BLaER1 treated with 17β-estradiol and CSF1 and Interleukin-3, amounts not matched to agents 10 nM and 100 nM (cell line): ENCODE results near the gene LDLRAD3.
"Not testable (repeated sequence)": the region's sequence is repeated elsewhere in the genome, so short reads cannot be mapped to it uniquely, and the experiment has no call there.

Experiments used
- H3K27ac ChIP-seq, 11 experiments: shearing (Covaris generic); formaldehyde crosslinking; 2 replicates each; pipeline ENCODE4 v1.8.1; 2022
- H3K27me3 ChIP-seq, 11 experiments: shearing (Covaris generic); formaldehyde crosslinking; 2 replicates each; pipeline ENCODE4 v1.8.1; 2022
- H3K36me3 ChIP-seq, 11 experiments: shearing (Covaris generic); formaldehyde crosslinking; 2 replicates each; pipeline ENCODE4 v1.8.1; 2022
- H3K4me1 ChIP-seq, 10 experiments: shearing (Covaris generic); formaldehyde crosslinking; 2 replicates each; pipeline ENCODE4 v1.8.1; 2022
- H3K4me2 ChIP-seq, 11 experiments: shearing (Covaris generic); formaldehyde crosslinking; 2 replicates each; pipeline ENCODE4 v1.8.1; 2022
- H3K4me3 ChIP-seq, 10 experiments: shearing (Covaris generic); formaldehyde crosslinking; 2 replicates each; pipeline ENCODE4 v1.8.1; 2022
- H3K9ac ChIP-seq, 11 experiments: shearing (Covaris generic); formaldehyde crosslinking; 2 replicates each; pipeline ENCODE4 v1.8.1; 2022
- H3K9me3 ChIP-seq, 11 experiments: shearing (Covaris generic); formaldehyde crosslinking; replicated peaks in 1 of 11; 2 replicates each; pipeline ENCODE4 v1.8.1; 2022
- H4K20me1 ChIP-seq, 11 experiments: shearing (Covaris generic); formaldehyde crosslinking; 2 replicates each; pipeline ENCODE4 v1.8.1; 2022
- Cebpa-rat ChIP-seq, 11 experiments: shearing (Covaris generic); IDR thresholded peaks; 2 replicates each; pipeline ENCODE4 v1.8.1; 2022

Gene LDLRAD3

GRCh38 chr11:36164506-36165250 lies 220.8 kb downstream of the LDLRAD3 start:
- H3K9ac ChIP-seq = no peak overlapping the region
- H3K4me1 ChIP-seq = peaks cover 41 to 63% (median 53%) of the 10 kb centered on the region in 10 experiments
- H3K9me3 ChIP-seq = peaks cover 0 to 4% (median 0%) of the 10 kb centered on the region in 11 experiments; a peak in 2 of 22 replicates
- no peak overlapping the region for H3K27ac ChIP-seq
- H3K36me3 ChIP-seq = peaks cover 0 to 46% (median 10%) of the 10 kb centered on the region in 11 experiments; a peak in 11 of 22 replicates
- H3K4me3 ChIP-seq = no peak overlapping the region
- H3K27me3 ChIP-seq = no peaks in the 10 kb centered on the region
- TF ChIP-seq Cebpa-rat (IDR thresholded peaks at IDR 0.05) = no peak
- H4K20me1 ChIP-seq = peaks cover 0 to 29% (median 0%) of the 10 kb centered on the region in 11 experiments; a peak in 4 of 22 replicates
- H3K4me2 ChIP-seq = peak overlapping the region in 9 of 11 experiments; percentile 5 to 39 (median 30); a peak in 13 of 22 replicates

- Histone ChIP-seq H3K4me3 (no peak overlapping the region), H3K4me1 (peaks cover 34 to 51% (median 44%) of the 10 kb centered on the region in 10 experiments), H3K4me2 (peak overlapping the region in 6 of 11 experiments; percentile 1 to 39 (median 28); a peak in 9 of 22 replicates), H3K27ac (no peak overlapping the region), H3K36me3 (peaks cover under 1 to 47% (median 15%) of the 10 kb centered on the region in 11 experiments; a peak in 17 of 22 replicates), H4K20me1 (peaks cover 0 to 23% (median 0%) of the 10 kb centered on the region in 11 experiments; a peak in 4 of 22 replicates), H3K9me3 (peaks cover 3 to 9% (median 4%) of the 10 kb centered on the region in 11 experiments; a peak in 18 of 22 replicates), H3K27me3 (no peaks in the 10 kb centered on the region), H3K9ac (no peak overlapping the region)
- TF ChIP-seq Cebpa-rat (IDR thresholded peaks at IDR 0.05) = no peak
Measured at GRCh38 chr11:36165621-36166397, 221.9 kb downstream of the LDLRAD3 start.

- Histone ChIP-seq H3K9ac (no peak overlapping the region), H3K36me3 (peaks cover 5 to 60% (median 18%) of the 10 kb centered on the region in 11 experiments; a peak in 17 of 22 replicates), H3K4me3 (no peak overlapping the region), H4K20me1 (peaks cover 0 to 15% (median 0%) of the 10 kb centered on the region in 11 experiments; a peak in 4 of 22 replicates), H3K4me2 (no peak overlapping the region), H3K27me3 (no peaks in the 10 kb centered on the region), H3K9me3 (peaks cover 15 to 22% (median 17%) of the 10 kb centered on the region in 11 experiments), H3K27ac (no peak overlapping the region), H3K4me1 (peaks cover 23 to 39% (median 32%) of the 10 kb centered on the region in 10 experiments)
- no peak for TF ChIP-seq Cebpa-rat (IDR thresholded peaks at IDR 0.05)
Measured at GRCh38 chr11:36167073-36167472, 223.2 kb downstream of the LDLRAD3 start.

DNA sequence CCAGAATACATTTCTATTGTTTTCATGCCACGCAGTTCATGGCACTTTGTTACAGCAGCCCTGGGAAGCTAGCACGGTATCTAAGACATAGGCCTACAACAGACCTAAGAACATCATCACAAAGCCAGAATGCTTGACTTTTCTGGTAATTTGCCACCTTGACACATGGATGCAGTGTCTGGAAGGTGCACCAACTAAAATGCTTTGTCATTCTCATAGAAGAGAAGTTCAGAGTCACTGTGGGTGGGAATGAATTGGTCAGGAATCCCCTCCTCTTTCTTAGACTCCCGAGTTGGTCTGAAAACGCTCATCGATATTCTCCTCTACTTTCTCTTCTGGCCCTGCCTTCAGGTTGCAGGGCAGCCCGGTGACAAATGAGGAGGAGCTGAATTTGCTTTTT lies 223.9 kb downstream of the LDLRAD3 start:
- Histone ChIP-seq H3K9ac (no peak overlapping the region), H3K36me3 (peaks cover 7 to 66% (median 18%) of the 10 kb centered on the region in 11 experiments; a peak in 18 of 22 replicates), H3K27me3 (no peaks in the 10 kb centered on the region), H4K20me1 (peaks cover 0 to 9% (median 0%) of the 10 kb centered on the region in 11 experiments; a peak in 3 of 22 replicates), H3K4me3 (no peak overlapping the region), H3K4me2 (no peak overlapping the region), H3K4me1 (peaks cover 17 to 32% (median 25%) of the 10 kb centered on the region in 10 experiments; a peak in 19 of 20 replicates), H3K27ac (no peak overlapping the region), H3K9me3 (peaks cover 17 to 29% (median 23%) of the 10 kb centered on the region in 11 experiments)
- TF ChIP-seq Cebpa-rat (IDR thresholded peaks at IDR 0.05) = no peak

DNA sequence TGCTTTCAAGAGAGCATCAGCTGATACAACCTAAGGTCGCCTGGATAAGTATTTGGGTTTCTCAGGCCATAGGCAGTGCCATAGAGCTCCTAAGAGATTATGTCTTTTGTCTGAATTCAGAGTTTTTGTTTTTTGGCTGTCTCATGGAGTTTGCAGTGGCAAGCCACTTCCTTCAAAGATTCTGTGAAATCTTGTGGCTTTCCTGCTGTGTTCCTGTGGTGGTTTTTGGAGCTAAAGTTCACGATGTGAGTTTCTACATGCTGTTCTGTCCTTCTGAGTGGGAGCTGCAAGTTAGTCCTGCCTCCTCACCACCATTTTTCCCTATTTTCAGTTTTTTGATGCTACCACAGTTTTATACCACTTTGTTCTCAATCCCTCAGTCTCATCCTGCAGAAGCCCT lies 234.0 kb downstream of the LDLRAD3 start:
- Histone ChIP-seq H3K36me3 (peaks cover 0 to 40% (median 0%) of the 10 kb centered on the region in 11 experiments; a peak in 7 of 22 replicates), H4K20me1 (peaks cover 0 to 71% (median 0%) of the 10 kb centered on the region in 11 experiments; a peak in 6 of 22 replicates), H3K4me2 (peak overlapping the region; percentile 83 to 97 (median 86)), H3K9me3 (peaks cover under 1 to 21% (median 15%) of the 10 kb centered on the region in 11 experiments; a peak in 16 of 22 replicates), H3K4me1 (peaks cover 28 to 34% (median 31%) of the 10 kb centered on the region in 10 experiments), H3K4me3 (peak overlapping the region in 5 of 10 experiments; percentile 2 to 58 (median 29); a peak in 7 of 20 replicates), H3K27me3 (no peaks in the 10 kb centered on the region), H3K9ac (peak overlapping the region in 9 of 11 experiments; percentile 39 to 70 (median 65); a peak in 18 of 22 replicates), H3K27ac (peak overlapping the region in 10 of 11 experiments; percentile 16 to 86 (median 80); a peak in 21 of 22 replicates)
- no peak; a peak in 1 of 22 replicates for TF ChIP-seq Cebpa-rat (IDR thresholded peaks at IDR 0.05)

DNA sequence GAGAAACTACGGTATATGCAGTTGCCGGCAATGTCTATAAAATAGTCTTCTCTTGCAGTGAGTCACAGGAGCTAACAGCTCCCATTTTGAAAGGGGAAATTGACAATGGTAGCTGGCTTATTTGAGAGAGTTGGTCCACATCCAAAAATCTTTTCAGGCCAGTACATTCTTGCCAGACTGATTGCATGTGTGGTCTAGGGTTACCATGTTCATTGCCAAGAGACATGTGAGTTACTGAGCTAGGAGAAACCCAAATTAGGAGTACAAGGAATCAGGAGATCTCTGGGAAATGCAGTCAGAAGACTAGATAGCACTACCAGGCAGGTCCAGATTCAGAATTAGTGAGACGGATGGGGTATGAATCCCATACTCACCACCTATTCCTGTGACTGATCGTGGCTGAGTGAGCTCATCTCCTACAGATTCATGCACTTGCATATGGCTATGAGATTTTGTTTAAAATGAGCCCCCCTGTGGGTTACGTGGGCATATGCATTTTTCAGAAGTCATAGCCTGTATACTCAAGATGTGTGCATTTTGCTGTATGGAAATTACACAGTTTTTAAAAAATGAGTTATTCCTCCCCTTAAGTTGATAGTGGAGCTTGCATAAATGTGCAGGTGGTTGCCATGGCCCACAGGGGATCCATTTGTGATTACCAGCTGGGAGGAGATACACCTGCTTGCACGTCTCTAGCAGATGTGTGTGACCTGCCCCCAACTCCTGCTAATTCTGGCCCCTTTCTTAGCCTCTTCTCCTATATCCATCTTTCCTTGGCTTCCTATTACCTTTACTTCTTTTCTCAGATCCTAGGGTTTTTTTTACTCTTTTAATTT lies 242.7 kb downstream of the LDLRAD3 start:
- Histone ChIP-seq H3K36me3 (peaks cover 15 to 81% (median 35%) of the 10 kb centered on the region in 11 experiments; a peak in 18 of 22 replicates), H3K27ac (no peak overlapping the region), H3K4me2 (no peak overlapping the region), H3K4me1 (no peaks in the 10 kb centered on the region), H4K20me1 (peaks cover 0 to 30% (median 0%) of the 10 kb centered on the region in 11 experiments; a peak in 2 of 22 replicates), H3K27me3 (no peaks in the 10 kb centered on the region), H3K9ac (no peak overlapping the region), H3K4me3 (no peak overlapping the region), H3K9me3 (peaks cover 0 to 9% (median 0%) of the 10 kb centered on the region in 11 experiments; a peak in 5 of 22 replicates)
- TF ChIP-seq Cebpa-rat (IDR thresholded peaks at IDR 0.05) = no peak

DNA sequence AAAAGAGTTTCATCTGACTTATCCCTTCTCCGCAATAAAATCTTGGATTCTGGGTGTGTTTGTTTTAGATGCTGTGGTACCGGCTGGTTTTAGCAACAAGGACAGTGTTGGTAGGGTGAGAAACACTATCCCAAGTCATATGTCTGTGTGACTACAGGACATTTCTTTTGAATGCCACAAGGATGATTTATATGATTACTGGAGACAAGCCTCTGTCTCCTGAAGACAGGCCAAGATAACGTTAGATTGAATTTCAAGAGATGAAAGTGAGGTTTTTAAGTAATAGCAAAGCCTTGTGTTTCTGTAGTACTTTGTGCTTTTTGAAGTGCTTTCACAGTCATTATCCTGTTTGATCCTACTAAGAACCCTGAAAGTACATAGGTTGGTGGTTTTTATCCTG lies 243.8 kb downstream of the LDLRAD3 start:
- no peaks in the 10 kb centered on the region for H3K27me3 ChIP-seq
- no peak overlapping the region for H3K4me2 ChIP-seq
- H3K4me3 ChIP-seq = no peak overlapping the region
- H3K9me3 ChIP-seq = peaks cover 0 to 9% (median 0%) of the 10 kb centered on the region in 11 experiments; a peak in 5 of 22 replicates
- no peaks in the 10 kb centered on the region for H3K4me1 ChIP-seq
- no peak overlapping the region for H3K27ac ChIP-seq
- no peak for TF ChIP-seq Cebpa-rat (IDR thresholded peaks at IDR 0.05)
- peaks cover 0 to 29% (median 0%) of the 10 kb centered on the region in 11 experiments; a peak in 1 of 22 replicates for H4K20me1 ChIP-seq
- no peak overlapping the region for H3K9ac ChIP-seq
- H3K36me3 ChIP-seq = peaks cover 19 to 80% (median 43%) of the 10 kb centered on the region in 11 experiments; a peak in 19 of 22 replicates

- H3K27ac ChIP-seq, H3K4me3 ChIP-seq, H3K9me3 ChIP-seq, H3K27me3 ChIP-seq, H3K4me1 ChIP-seq, H3K9ac ChIP-seq, H3K4me2 ChIP-seq: not testable (repeated sequence)
- Histone ChIP-seq H4K20me1 (peaks cover 0 to 26% (median 0%) of the 10 kb centered on the region in 11 experiments; a peak in 1 of 22 replicates), H3K36me3 (peaks cover 18 to 80% (median 39%) of the 10 kb centered on the region in 11 experiments; a peak in 20 of 22 replicates)
Measured at GRCh38 chr11:36189735-36190134, 245.9 kb downstream of the LDLRAD3 start.
